Activated naive CD4-positive, alpha-beta T cell treated with anti-CD3 and anti-CD28 coated beads, Interleukin-2, amount 50 U/mL, for 72 hours (primary cell): Measurements from ENCODE around the gene INTS15. TPM values are rescaled to one million over a fixed set of nuclear protein-coding genes. Genes with fewer than 3 reads are reported as not detected.
"Not testable (repeated sequence)": the region's sequence is repeated elsewhere in the genome, so short reads cannot be mapped to it uniquely, and the experiment has no call there.

Experiments
- ATAC-seq, 2 donors: fragments of 150-1000 bp; cut with Tn5 transposase; 2 replicates each; pipeline ENCODE4 v1.10.0; 2021; ENCODE audit warnings: mild to moderate bottlenecking in 2 of 2, moderate library complexity in 2 of 2
- DNase-seq, 2 donors: peaks; one replicate each; pipeline ENCODE4 v3.0.0; 2021 to 2022; ENCODE audit warnings: low spot score in 2 of 2
- H3K27ac Mint-ChIP-seq, 2 donors: one replicate each; pipeline ENCODE4 v1.8.0; 2022; ENCODE audit warnings: mild to moderate bottlenecking in 2 of 2, mixed read lengths in 2 of 2
- H3K36me3 Mint-ChIP-seq, 2 donors: one replicate each; pipeline ENCODE4 v1.8.0; 2022; ENCODE audit warnings: mixed read lengths in 2 of 2
- H3K9me3 Mint-ChIP-seq, 2 donors: one replicate each; pipeline ENCODE4 v1.8.0; 2022; ENCODE audit warnings: mixed read lengths in 2 of 2
- total RNA-seq, 2 donors: library from RNA; stranded (reverse); gene quantifications; one replicate each; pipeline ENCODE4 v1.2.3, GENCODE V29; 2022

INTS15 gene
- total RNA-seq, 2 donors from 2014 or later, result 22.5 to 26.2 TPM

- no peaks in the 10 kb centered on the region for H3K36me3 Mint-ChIP-seq
- ATAC-seq, result peak; percentile 59 to 84
- no peaks in the 10 kb centered on the region for H3K9me3 Mint-ChIP-seq
- DNase-seq, result no peak
- H3K27ac Mint-ChIP-seq, result no peak overlapping the region
Observed at GRCh38 chr7:6571160-6571779, 18.6 kb upstream of the INTS15 start.

DNA sequence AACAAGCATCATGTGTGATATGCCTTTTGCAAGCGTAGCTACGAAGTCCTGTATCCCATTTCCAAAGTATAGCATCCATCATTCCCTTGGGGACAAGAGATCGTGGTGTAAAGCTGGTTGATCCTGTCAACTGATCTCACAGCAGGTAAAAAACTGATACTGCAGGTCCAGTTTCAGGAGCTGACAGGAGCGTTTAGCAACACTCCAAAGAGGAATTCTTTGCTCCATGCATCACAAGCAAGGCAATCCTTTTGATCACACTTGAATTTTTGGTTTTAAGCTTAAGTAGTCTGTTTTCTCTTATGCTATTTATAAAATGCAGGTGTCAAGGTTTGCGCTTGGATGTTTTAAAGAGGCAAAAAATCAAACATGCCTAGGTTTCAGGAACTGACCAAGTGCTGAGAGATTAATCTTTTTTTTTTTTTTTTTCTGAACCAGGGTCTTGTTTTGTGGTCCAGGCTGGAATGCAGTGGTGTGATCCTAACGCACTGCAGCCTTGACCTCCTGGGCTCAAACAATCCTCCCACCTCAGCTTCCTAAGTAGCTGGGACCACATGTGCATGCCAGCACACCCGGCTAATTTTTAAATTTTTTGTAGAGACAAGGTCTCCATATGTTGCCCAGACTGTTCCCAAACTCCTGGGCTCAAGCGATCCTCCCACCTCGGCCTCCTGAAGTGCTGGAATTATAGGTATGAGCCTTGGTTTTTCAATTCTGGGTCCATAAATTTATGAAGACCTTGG, 14.4 kb upstream of the INTS15 start:
- no peaks in the 10 kb centered on the region for H3K9me3 Mint-ChIP-seq
- ATAC-seq (no peak), DNase-seq (no peak)
- peaks cover 9% of the 10 kb centered on the region in 2 donors for H3K36me3 Mint-ChIP-seq
- no peak overlapping the region for H3K27ac Mint-ChIP-seq

- DNase-seq (no peak), ATAC-seq (no peak)
- Mint-ChIP-seq H3K27ac (peak overlapping the region in 1 of 2 donors; percentile 90), H3K36me3 (peaks cover 9 to 14% of the 10 kb centered on the region in 2 donors), H3K9me3 (no peaks in the 10 kb centered on the region)
Observed at GRCh38 chr7:6576024-6576866, 13.6 kb upstream of the INTS15 start.

- Mint-ChIP-seq H3K27ac (peak overlapping the region; percentile 90 to 95), H3K36me3 (peaks cover 9 to 19% of the 10 kb centered on the region in 2 donors)
- not testable (repeated sequence) for ATAC-seq, DNase-seq, H3K9me3 Mint-ChIP-seq
Observed at GRCh38 chr7:6576867-6577368, 12.9 kb upstream of the INTS15 start.

DNA sequence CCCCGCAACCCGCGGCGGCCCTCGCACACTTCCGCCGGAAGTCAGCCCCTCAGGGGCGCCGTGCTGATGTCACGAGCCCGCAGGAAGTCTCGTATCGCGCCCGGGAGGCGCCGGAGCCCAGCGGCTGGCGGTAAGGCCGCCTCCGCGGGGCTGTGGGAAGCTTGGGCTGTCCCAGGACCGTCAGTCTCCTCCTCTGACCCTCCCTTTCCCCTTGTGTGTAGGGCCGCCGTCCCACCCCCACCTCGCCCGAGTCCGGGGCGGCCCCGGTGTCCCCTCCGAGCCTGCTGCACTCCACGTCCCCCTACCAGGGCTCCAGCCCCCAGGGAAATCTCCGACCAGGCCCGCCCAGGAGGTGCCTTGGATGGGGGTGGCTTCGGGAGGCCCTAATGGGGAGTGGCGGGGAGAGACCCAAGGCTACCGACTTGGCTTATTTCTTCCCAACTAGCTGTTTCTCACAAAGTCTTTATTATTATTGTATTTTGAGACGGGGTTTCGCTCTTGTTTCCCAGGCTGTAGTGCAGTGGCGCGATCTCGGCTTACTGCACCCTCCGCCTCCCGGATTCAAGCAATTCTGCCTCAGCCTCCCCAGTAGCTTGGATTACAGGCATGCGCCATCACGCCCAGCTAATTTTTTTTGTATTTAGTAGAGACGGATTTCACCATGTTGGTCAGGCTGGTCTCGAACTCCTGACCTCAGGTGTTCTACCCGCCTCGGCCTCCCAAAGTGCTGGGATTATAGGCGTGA, 12.3 kb upstream of the INTS15 start, which contains the start of gene ZDHHC4:
Gene ZDHHC4, plus strand, starts transcription at position 86 of the 745 bp plus-strand sequence. CDS start 3,108 bp downstream, outside the sequence.
- Mint-ChIP-seq H3K27ac (peak within 1 kb of the TSS; percentile 90 to 95), H3K36me3 (peaks cover 9 to 19% of the 10 kb centered on the region in 2 donors), H3K9me3 (no peaks in the 10 kb centered on the region)
- ATAC-seq, result peak; percentile 98 to 99
- DNase-seq, result peak; percentile 84 to 90

GRCh38 chr7:6578114-6579084, 11.4 kb upstream of the INTS15 start:
- no peaks in the 10 kb centered on the region for H3K9me3 Mint-ChIP-seq
- peaks cover 9 to 19% of the 10 kb centered on the region in 2 donors for H3K36me3 Mint-ChIP-seq
- ATAC-seq (no peak), DNase-seq (no peak)
- H3K27ac Mint-ChIP-seq, result peak overlapping the region; percentile 90 to 94

DNA sequence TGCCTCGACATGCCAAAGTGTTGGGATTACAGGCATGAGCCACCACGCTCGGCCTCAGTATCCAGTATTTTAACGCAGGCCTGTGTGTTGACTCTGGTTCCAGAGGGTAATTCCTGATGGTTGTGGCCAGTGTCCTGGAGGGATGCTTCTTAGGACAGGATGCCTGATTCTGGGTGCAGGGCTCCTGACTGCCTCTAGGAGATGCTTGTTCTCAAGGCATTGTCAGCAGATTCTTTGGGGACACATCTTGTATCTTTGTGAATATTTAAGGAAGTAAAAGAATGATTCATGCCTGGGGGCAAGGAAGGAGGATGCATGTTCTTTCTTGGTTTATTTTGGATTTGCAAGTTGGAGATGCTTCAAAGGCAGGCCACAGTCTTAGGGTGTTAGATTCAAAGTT, 10.4 kb upstream of the INTS15 start:
- H3K27ac Mint-ChIP-seq, result peak overlapping the region; percentile 45 to 90

DNA sequence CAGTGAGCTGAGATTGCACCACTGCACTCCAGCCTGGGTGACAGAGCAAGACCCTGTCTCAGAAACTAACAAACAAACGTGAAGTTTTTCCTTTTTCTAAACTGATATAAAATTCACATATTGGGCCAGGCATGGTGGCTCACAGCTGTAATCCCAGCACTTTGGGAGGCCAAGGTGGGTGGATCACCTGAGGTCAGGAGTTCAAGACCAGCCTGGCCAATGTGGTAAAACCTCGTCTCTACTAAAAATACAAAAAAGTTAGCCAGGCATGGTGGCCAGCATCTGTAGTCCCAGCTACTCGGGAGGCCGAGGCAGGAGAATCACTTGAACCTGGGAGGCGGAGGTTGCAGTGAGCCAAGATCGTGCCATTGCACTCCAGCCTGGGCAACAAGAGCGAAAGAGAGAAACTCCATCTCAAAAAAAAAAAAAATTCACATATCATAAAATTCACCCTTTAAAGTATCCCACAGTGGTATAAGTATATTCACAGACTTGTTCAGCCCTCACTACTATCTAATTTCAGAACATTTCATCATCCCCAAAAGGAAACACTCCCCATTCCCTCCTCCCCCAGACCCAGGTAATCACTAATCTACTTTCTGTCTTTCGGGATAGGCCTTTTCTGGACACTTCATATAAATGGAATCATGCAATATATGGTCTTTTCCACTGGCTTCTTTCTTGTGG, 3.9 kb upstream of the INTS15 start:
- peaks cover 3 to 18% of the 10 kb centered on the region in 2 donors for H3K36me3 Mint-ChIP-seq
- not testable (repeated sequence) for H3K9me3 Mint-ChIP-seq, H3K27ac Mint-ChIP-seq, ATAC-seq, DNase-seq

More for the DNA sequence above, 10.4 kb upstream of the INTS15 start:
- no peak for ATAC-seq
- H3K9me3 Mint-ChIP-seq, result no peaks in the 10 kb centered on the region
- no peak for DNase-seq
- H3K36me3 Mint-ChIP-seq, result peaks cover 9 to 19% of the 10 kb centered on the region in 2 donors

DNA sequence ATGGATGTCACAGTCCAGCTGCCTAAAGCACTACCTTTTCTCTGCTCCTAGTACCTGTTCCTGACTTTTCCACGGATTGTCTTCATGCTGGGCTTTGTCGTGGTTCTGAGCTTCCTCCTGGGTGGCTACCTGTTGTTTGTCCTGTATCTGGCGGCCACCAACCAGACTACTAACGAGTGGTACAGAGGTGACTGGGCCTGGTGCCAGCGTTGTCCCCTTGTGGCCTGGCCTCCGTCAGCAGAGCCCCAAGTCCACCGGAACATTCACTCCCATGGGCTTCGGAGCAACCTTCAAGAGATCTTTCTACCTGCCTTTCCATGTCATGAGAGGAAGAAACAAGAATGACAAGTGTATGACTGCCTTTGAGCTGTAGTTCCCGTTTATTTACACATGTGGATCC, 1.3 kb upstream of the INTS15 start:
- Mint-ChIP-seq H3K27ac (peak overlapping the region in 1 of 2 donors; percentile 29), H3K36me3 (peaks cover 6 to 15% of the 10 kb centered on the region in 2 donors), H3K9me3 (no peaks in the 10 kb centered on the region)
- no peak for ATAC-seq
- DNase-seq, result no peak

- Mint-ChIP-seq H3K27ac (peak overlapping the region in 1 of 2 donors; percentile 68), H3K9me3 (no peaks in the 10 kb centered on the region), H3K36me3 (peaks cover 9 to 15% of the 10 kb centered on the region in 2 donors)
- DNase-seq (no peak), ATAC-seq (no peak)
Observed at GRCh38 chr7:6589151-6589828, 531 bp upstream of the INTS15 start.

GRCh38 chr7:6590645-6591110, 857 bp downstream of the INTS15 start:
- Mint-ChIP-seq H3K36me3 (peaks cover 9 to 11% of the 10 kb centered on the region in 2 donors), H3K27ac (peak overlapping the region; percentile 91 to 97), H3K9me3 (no peaks in the 10 kb centered on the region)
- DNase-seq (no peak), ATAC-seq (peak in 1 of 2 donors; percentile 26)

GRCh38 chr7:6600093-6600492, 10.3 kb downstream of the INTS15 start:
- DNase-seq (no peak), ATAC-seq (no peak)
- no peaks in the 10 kb centered on the region for H3K36me3 Mint-ChIP-seq
- H3K9me3 Mint-ChIP-seq, result no peaks in the 10 kb centered on the region
- no peak overlapping the region for H3K27ac Mint-ChIP-seq

- DNase-seq, result no peak
- H3K9me3 Mint-ChIP-seq, result no peaks in the 10 kb centered on the region
- H3K27ac Mint-ChIP-seq, result no peak overlapping the region
- no peak for ATAC-seq
- H3K36me3 Mint-ChIP-seq, result peaks cover 0 to 5% of the 10 kb centered on the region in 2 donors
Observed at GRCh38 chr7:6604458-6604857, 14.6 kb downstream of the INTS15 start.
